Measurements from ENCODE around the gene ZNF23.

DNA sequence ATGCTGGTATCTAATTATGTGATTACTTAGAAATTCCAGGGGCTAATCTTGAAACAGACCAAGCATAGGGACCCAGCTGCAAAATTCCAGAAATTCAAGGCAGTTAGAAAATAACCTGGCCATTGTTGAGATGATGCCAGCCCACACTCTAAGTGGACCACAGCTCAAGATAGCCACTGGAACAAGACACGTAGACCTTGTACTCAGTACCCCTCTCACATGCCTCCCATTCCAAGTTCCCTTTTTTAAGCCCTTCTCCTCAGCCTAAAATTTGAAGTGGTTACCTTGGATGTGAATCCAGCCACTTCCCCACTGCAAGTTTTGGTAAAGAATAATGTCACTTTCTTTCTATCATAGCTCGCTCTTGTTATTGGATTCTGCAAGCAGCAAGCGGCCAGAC is 31.2 kb upstream of the ZNF23 start:
- TF ChIP-seq, protein P1, sequence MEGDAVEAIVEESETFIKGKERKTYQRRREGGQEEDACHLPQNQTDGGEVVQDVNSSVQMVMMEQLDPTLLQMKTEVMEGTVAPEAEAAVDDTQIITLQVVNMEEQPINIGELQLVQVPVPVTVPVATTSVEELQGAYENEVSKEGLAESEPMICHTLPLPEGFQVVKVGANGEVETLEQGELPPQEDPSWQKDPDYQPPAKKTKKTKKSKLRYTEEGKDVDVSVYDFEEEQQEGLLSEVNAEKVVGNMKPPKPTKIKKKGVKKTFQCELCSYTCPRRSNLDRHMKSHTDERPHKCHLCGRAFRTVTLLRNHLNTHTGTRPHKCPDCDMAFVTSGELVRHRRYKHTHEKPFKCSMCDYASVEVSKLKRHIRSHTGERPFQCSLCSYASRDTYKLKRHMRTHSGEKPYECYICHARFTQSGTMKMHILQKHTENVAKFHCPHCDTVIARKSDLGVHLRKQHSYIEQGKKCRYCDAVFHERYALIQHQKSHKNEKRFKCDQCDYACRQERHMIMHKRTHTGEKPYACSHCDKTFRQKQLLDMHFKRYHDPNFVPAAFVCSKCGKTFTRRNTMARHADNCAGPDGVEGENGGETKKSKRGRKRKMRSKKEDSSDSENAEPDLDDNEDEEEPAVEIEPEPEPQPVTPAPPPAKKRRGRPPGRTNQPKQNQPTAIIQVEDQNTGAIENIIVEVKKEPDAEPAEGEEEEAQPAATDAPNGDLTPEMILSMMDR (IDR thresholded peaks at IDR 0.05): no peak
- no peak for TF ChIP-seq POLR2A (IDR thresholded peaks at IDR 0.05)
- no peak for TF ChIP-seq EP300 (IDR thresholded peaks at IDR 0.05)
- no peak for TF ChIP-seq POLR2AphosphoS5 (IDR thresholded peaks at IDR 0.05)
